Cardiac fibroblast (primary cell): ENCODE measurements around the gene PRPS1L1.

Experiments
- DNase-seq, 2 donors: peaks; one replicate each; pipeline versions ENCODE4 v3.0.0 to v3.0.0-alpha.2; 2010; ENCODE audit warnings: low read depth in 2 of 2
- H3K4me3 ChIP-seq, 2 donors: replicated peaks in 1 of 2; 1 replicate in 1 of 2; 2 replicates in 1 of 2; pipeline ENCODE4 v1.5.1; 2011; ENCODE audit warnings: low read depth in 2 of 2, low read length in 2 of 2, mild to moderate bottlenecking in 2 of 2, moderate library complexity in 1 of 2
- CTCF ChIP-seq: IDR thresholded peaks from one replicate; pipeline ENCODE4 v1.5.1; 2011; ENCODE audit warnings: low read depth, mild to moderate bottlenecking, low read length, inconsistent platforms

Gene PRPS1L1

GRCh38 chr7:17996442-17997223 is 31.0 kb downstream of the PRPS1L1 start:
- TF ChIP-seq CTCF = no peak
- H3K4me3 ChIP-seq = no peak overlapping the region
- DNase-seq = no peak

GRCh38 chr7:17996040-17996439 is 31.6 kb downstream of the PRPS1L1 start:
- DNase-seq = no peak
- no peak for TF ChIP-seq CTCF
- H3K4me3 ChIP-seq = no peak overlapping the region

- DNase-seq = no peak
- no peak for TF ChIP-seq CTCF
These were observed 33.4 kb downstream of the PRPS1L1 start for GRCh38 chr7:17994079-17994850.

GRCh38 chr7:17991866-17992648 is 35.6 kb downstream of the PRPS1L1 start:
- DNase-seq = peak; percentile 16 to 27
- peak; percentile 59 for TF ChIP-seq CTCF
- no peak overlapping the region for H3K4me3 ChIP-seq

More at GRCh38 chr7:17994079-17994850, 33.4 kb downstream of the PRPS1L1 start:
- no peak overlapping the region for H3K4me3 ChIP-seq

GRCh38 chr7:17990761-17991160 is 36.9 kb downstream of the PRPS1L1 start:
- H3K4me3 ChIP-seq = no peak overlapping the region
- TF ChIP-seq CTCF = no peak
- DNase-seq = no peak

GRCh38 chr7:17989546-17989945 is 38.1 kb downstream of the PRPS1L1 start:
- DNase-seq = peak in 1 of 2 donors; percentile 40
- TF ChIP-seq CTCF = no peak
- no peak overlapping the region for H3K4me3 ChIP-seq
